ENCODE results near the gene GALNS.

The GALNS gene

DNA sequence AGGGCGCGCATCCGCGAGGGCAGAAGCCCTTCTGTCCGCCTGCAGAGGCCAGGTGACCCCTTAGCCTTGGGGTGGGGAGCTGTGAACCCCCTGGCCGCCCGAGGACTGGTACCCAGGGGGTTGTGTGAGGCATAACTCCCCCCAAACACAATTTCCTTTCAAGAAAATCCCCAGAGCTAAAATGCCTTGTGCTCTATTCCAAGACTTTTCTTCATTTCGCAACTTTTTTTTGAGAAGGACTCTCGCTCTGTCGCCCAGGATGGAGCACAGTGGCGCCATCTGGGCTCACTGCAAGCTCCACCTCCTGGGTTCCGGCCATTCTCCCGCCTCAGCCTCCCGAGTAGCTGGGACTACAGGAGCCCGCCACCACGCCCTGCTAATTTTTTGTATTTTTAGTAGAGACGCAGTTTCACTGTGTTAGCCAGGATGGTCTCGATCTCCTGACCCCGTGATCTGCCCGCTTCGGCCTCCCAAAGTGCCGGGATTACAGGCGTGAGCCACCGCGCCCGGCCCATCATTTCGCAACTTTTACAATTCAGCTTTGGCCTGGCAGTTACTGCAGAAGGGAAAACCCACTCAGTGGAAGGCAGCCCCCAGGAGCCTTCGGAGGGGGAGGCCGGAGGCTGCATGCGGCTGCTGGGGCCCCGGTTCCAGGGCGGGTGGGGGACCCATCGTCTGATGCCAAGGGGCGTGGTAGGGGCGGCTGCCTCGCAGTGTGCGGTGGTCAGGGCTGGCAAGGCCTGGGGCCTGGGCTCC is 44.1 kb downstream of the GALNS start:
- in situ Hi-C loops (cut with MboI; ENCODE audit: low sequenced_read_pairs): loop anchor here (10.0 to 25.0 kb wide), 3 partner anchors 352 to 750 kb away; partner anchors contain the start of genes RPL13 and ZNF778
- H3K27me3 ChIP-seq (ENCODE audit: low read depth): no peaks in the 10 kb centered on the region
- peak overlapping the region; percentile 66 for H3K4me3 ChIP-seq
- peak; percentile 24 to 63 for DNase-seq (ENCODE audit: low spot score in 2 of 2)
- H3K4me1 ChIP-seq: peaks cover 13% of the 10 kb centered on the region
- no peaks in the 10 kb centered on the region for H3K9me3 ChIP-seq
- peaks cover 33% of the 10 kb centered on the region for H3K36me3 ChIP-seq (replicated peaks)

DNA sequence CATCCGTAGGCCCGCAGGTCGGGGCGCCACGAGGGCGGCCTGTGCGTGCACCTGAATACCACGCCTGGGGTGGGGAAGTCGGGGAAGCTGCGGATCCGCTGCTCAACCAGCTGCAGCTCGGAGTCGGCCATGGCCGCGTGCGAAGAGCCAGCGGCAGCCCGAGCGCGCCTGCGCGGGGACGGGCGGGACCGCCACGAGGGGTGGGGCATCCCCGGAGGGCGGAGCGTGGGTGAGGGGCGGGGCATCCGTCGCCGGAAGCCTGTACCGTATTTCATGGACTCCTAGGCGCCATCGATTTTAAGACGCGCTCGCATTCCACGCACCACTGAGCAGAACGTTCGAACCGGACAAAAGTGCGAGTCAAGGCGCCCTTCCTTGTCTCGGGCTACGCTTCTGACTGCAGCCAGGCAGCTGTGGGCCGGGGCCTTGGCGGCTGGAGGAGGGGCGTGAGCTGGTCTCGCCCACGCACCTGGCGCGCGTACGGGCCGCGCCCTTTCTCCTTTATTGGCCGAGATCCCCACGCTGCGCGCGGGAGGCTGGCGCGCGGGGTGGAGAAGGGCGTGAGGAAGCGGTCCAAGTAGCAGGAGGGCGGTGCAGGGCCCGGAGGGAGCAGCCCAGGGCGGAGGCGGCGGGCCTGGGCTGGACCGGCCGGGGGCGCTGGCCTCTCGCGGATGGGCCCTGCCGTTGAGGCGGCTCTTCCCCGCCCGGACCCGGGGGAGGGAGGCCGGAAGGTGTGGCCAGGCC is 44.8 kb downstream of the GALNS start, which contains the start of gene APRT:
APRT (minus strand) TSS at position 160 of the 744 bp plus-strand sequence; CDS start at position 131, 29 bp downstream.
- Histone ChIP-seq H3K36me3 (replicated peaks) (peaks cover 41% of the 10 kb centered on the region), H3K27me3 (ENCODE audit: low read depth) (no peaks in the 10 kb centered on the region), H3K4me3 (peak within 1 kb of the TSS; percentile 66), H3K9me3 (no peaks in the 10 kb centered on the region), H3K4me1 (peaks cover 13% of the 10 kb centered on the region)
- DNase-seq (ENCODE audit: low spot score in 2 of 2): peak; percentile 84 to 96
- in situ Hi-C loops (cut with MboI; ENCODE audit: low sequenced_read_pairs): loop anchor here (10.0 to 25.0 kb wide), 3 partner anchors 353 to 750 kb away; partner anchors contain the start of genes RPL13 and ZNF778

DNA sequence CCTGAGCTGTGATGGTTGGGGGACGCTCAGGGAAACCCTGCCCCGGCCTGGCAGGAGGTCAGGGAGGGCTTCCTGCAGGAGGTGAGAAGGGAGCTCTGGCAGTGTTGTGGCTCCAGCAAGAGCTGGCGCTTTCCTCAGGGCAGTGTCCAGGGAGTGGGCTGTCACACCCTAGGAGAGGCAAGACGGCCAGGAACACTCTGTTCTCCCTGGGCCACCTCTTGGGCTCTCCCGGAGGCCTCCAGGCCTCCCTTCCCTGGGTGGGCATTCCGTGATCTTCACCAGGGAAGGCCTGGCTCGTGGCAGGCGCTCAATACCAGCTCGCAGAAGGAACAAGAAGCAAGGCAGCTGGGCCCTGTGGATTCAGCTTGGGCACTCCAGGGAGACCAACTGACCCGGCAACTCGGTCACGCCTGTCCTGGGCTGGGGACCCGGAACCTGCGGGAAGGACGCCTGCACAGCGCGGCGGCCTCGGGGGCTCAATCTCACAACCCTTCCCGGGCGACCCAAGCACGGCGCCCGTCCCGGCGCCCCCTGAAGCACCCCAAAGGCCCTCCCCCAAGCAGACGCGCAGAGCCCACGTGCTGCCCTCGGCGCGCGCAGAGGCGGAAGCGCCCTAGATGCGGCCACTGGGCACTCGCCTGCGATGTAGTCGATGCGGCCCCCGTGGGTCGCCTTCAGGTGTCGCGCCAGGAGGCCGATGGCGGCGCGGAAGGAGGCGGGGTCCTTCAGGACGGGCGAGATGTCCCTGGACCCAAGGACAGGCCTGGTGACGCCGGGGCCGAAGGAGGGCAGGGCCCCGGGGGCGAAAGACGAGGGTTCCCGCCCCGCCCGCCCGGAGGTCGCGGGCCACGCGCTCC is 45.6 kb downstream of the GALNS start:
- Histone ChIP-seq H3K9me3 (no peaks in the 10 kb centered on the region), H3K4me3 (peak overlapping the region; percentile 66), H3K27me3 (ENCODE audit: low read depth) (no peaks in the 10 kb centered on the region), H3K4me1 (peaks cover 13% of the 10 kb centered on the region), H3K36me3 (replicated peaks) (peaks cover 49% of the 10 kb centered on the region)
- peak; percentile 13 to 77 for DNase-seq (ENCODE audit: low spot score in 2 of 2)
- in situ Hi-C loops (cut with MboI; ENCODE audit: low sequenced_read_pairs): loop anchor here (10.0 to 25.0 kb wide), 3 partner anchors 354 to 751 kb away; partner anchors contain the start of genes RPL13 and ZNF778

DNA sequence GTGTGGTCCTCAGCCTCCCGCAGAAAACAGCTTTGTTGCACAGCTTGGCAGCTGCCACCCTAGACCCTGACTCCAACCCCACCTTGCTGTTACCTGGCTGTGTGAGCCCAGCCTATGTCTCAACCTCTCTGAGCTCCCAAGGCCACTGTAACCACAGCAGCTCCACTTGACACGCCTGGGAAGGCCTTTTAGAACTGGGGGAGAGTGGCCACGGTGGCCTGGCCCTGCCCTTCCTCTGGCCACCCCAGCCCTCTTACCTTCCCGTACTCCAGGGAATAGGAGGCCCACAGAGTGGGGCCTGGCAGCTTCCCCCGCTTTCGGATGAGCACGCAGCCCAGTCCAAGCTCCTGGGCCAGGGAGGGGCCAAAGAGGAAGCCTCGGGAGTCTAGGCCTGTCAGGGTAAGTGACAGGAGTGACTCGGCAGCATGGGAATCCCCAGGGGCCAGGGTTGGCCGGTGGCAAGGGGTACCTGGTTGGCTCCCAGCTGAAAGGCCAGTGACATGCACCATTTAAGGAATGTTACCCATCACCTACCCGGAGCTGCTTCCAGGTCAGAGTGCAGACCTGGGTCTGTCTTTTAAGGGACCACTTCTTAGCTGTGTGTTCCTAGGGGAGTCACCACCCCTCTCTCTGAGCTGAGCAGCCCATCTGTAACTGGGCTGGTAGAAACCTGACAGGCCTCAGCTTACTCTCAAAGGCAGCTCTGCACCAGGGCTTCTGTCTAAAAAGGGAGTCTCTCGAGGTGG is 46.4 kb downstream of the GALNS start:
- Histone ChIP-seq H3K4me1 (peaks cover 15% of the 10 kb centered on the region), H3K27me3 (ENCODE audit: low read depth) (no peaks in the 10 kb centered on the region), H3K4me3 (peak overlapping the region; percentile 66), H3K9me3 (no peaks in the 10 kb centered on the region), H3K36me3 (replicated peaks) (peaks cover 57% of the 10 kb centered on the region)
- in situ Hi-C loops (cut with MboI; ENCODE audit: low sequenced_read_pairs): loop anchor here (10.0 to 25.0 kb wide), 3 partner anchors 354 to 752 kb away; partner anchors contain the start of genes RPL13 and ZNF778
- peak; percentile 39 to 67 for DNase-seq (ENCODE audit: low spot score in 2 of 2)

DNA sequence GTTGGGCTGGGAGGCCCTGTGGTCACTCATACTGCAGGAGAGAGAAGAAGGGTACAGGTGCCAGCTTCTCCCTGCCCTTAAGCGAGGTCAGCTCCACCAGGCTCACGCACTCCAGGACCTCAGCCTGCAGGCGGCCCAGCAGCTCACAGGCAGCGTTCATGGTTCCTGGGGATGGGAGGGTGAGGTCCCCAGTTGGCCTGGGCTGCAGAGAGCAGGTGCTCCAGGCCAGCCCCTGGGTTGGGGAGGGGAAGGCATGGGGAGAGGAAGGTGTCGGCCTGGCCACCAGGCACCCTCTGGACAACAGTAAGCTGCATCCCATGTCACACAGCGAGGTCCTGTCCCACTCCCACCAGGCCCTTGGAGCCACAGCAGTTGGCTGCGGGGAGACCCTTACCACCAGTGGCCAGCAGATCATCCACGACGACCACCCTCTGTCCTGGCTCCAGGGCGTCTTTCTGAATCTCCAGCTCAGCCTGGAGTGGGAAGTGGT is 47.0 kb downstream of the GALNS start:
- peaks cover 63% of the 10 kb centered on the region for H3K36me3 ChIP-seq (replicated peaks)
- no peaks in the 10 kb centered on the region for H3K27me3 ChIP-seq (ENCODE audit: low read depth)
- in situ Hi-C loops (cut with MboI; ENCODE audit: low sequenced_read_pairs): loop anchor here (10.0 to 25.0 kb wide), 3 partner anchors 355 to 753 kb away; partner anchors contain the start of genes RPL13 and ZNF778
- peak overlapping the region; percentile 66 for H3K4me3 ChIP-seq
- H3K4me1 ChIP-seq: peaks cover 20% of the 10 kb centered on the region
- H3K9me3 ChIP-seq: no peaks in the 10 kb centered on the region
- DNase-seq (ENCODE audit: low spot score in 2 of 2): peak in 1 of 2 experiments; percentile 52

DNA sequence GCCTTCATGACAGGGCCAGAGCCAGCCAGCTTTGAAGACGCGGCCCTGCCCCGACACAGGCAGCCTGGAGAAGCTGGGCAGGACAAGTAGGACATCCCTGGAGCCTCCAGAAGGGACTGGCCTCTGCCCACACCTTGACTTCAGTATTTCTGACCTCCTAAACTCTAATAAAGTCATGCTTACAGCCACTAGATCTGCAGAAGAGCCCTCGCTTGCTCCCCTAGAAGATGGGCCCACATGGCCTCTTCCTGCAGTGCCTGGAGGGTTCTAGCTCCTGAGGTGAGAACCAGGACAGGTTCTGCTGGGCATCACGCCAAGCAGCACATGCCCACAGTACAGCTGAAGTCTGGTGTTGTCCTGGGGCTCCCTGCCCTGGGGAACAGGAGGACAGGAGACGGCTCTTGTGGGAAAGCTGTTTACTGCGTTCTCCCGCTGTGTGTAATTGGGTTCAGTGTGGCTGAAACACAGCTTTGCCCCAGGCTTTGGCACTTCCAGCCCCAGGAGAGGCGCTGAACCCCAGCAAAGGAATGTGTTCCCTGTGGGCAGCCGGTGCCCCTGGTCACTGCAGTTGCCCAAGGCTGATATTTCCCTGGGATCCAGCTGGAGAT is 47.6 kb downstream of the GALNS start:
- peak overlapping the region; percentile 66 for H3K4me3 ChIP-seq
- H3K36me3 ChIP-seq (replicated peaks): peaks cover 68% of the 10 kb centered on the region
- peaks cover 20% of the 10 kb centered on the region for H3K4me1 ChIP-seq
- no peaks in the 10 kb centered on the region for H3K27me3 ChIP-seq (ENCODE audit: low read depth)
- peak; percentile 14 to 45 for DNase-seq (ENCODE audit: low spot score in 2 of 2)
- in situ Hi-C loops (cut with MboI; ENCODE audit: low sequenced_read_pairs): loop anchor here (25.0 kb wide), 1 partner anchor 753 kb away; the partner anchor contains the start of gene RPL13
- H3K9me3 ChIP-seq: no peaks in the 10 kb centered on the region

DNA sequence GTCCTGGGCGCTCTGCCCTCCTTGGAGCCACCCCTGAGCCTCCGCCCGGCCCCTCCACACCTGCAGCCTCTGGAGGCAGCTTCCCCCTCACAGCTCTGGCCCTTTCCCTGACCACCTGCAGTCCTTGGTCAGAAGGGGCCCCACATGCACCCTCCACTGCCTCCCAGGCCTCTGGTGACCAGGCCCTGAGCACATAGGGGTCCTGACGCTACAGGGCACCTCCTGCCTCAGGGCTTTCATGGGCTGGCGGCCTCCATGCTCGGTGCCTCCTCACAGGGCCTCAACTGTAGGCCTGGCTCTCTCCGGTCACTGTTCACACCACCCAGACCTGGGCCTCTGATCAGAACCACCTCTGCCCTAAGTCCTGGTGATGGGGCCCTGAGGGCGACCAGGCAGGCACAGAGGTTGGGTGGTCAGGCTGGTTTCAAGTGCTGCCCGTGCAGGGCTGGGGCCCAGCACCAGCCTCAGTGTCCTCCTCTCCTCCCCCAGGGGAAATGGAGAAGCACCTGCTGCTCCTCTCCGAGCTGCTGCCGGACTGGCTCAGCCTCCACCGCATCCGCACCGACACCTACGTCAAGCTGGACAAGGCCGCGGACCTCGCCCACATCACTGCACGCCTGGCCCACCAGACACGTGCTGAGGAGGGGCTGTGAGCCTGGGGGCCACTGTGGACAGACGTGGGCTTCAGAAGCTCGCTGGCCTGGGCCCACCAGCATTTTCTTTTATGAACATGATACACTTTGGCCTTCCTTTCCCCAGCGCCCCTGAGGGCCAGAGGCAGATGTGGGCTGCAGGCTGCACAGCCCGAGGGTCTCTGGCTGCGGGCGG is 48.9 kb downstream of the GALNS start:
- no peaks in the 10 kb centered on the region for H3K27me3 ChIP-seq (ENCODE audit: low read depth)
- peaks cover 69% of the 10 kb centered on the region for H3K36me3 ChIP-seq (replicated peaks)
- in situ Hi-C loops (cut with MboI; ENCODE audit: low sequenced_read_pairs): loop anchor here (25.0 kb wide), 1 partner anchor 754 kb away; the partner anchor contains the start of gene RPL13
- no peak overlapping the region for H3K4me3 ChIP-seq
- H3K9me3 ChIP-seq: no peaks in the 10 kb centered on the region
- DNase-seq (ENCODE audit: low spot score in 2 of 2): peak in 1 of 2 experiments; percentile 33
- peaks cover 22% of the 10 kb centered on the region for H3K4me1 ChIP-seq

DNA sequence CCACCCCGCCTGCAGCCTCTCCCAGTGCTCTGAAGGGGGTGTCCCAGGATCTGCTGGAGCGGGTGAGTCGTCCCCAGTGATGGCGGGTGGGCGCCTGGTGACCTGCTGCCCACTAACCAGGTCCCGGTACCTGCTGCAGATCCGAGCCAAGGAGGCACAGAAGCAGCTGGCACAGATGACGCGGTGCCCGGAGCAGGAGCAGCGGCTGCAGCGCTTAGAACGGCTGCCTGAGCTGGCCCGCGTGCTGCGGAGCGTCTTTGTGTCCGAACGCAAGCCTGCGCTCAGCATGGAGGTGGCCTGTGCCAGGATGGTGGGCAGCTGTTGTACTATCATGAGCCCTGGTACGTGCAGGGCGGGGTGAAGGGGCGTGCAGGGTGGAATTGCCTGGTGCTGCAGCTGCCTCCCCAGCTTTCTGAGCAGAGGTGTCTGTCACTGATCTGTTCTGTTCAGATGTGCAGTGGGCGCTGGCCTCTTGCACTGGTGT is 49.6 kb downstream of the GALNS start:
- H3K4me1 ChIP-seq: peaks cover 18% of the 10 kb centered on the region
- peaks cover 69% of the 10 kb centered on the region for H3K36me3 ChIP-seq (replicated peaks)
- no peaks in the 10 kb centered on the region for H3K27me3 ChIP-seq (ENCODE audit: low read depth)
- DNase-seq (ENCODE audit: low spot score in 2 of 2): no peak
- H3K4me3 ChIP-seq: no peak overlapping the region
- no peaks in the 10 kb centered on the region for H3K9me3 ChIP-seq
- in situ Hi-C loops (cut with MboI; ENCODE audit: low sequenced_read_pairs): loop anchor here (25.0 kb wide), 1 partner anchor 755 kb away; the partner anchor contains the start of gene RPL13

DNA sequence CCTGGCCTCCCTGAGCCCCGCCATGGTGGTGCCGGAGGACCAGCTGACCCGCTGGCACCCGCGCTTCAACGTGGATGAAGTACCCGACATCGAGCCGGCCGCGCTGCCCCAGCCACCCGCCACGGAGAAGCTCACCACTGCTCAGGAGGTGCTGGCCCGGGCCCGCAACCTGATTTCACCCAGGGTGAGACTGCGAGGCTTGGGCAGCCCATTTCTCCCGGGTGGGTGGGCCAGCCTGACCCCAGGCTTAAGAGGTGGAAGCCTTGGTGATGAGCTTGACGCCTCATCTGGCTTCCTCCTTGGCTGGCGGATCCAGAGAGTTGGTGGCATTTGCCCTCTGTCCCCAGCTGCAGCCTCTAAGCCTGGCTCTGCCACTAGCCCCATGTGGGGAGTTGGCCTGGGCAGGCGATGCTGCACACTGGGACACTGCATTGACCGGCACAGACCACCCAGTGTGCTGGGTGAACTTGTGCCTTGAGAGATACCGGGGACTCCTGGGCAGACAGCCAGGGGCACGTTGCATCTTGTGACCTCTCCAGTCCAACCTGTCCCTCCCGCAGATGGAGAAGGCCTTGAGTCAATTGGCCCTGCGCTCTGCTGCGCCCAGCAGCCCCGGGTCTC is 50.1 kb downstream of the GALNS start:
- in situ Hi-C loops (cut with MboI; ENCODE audit: low sequenced_read_pairs): loop anchor here (25.0 kb wide), 1 partner anchor 756 kb away; the partner anchor contains the start of gene RPL13
- H3K36me3 ChIP-seq (replicated peaks): peaks cover 69% of the 10 kb centered on the region

DNA sequence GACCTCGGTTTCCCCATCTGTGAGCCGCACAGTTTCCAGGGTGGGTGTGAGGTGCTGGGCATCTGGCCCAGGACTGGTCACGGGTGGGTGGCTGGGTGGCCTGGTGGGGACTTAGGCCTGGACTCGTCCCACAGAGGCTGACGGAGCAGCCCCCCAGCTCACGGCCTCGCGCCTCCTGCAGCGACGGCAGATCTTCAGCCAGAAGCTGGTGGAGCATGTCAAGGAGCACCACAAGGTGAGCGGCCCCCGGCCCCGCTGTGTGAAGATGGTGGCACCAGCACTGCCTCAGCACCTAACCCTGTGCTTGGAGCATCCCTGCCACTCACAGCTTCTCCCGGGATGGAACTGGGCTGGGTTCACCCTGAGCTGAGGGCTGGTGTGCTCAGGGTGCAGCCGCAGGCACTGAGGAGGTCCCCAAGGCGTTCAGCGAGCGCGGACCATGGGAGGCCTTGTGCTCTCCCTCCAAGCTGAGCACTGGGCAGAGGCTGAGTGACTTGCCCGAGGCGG is 50.8 kb downstream of the GALNS start:
- Histone ChIP-seq H3K9me3 (no peaks in the 10 kb centered on the region), H3K36me3 (replicated peaks) (peaks cover 69% of the 10 kb centered on the region), H3K27me3 (ENCODE audit: low read depth) (no peaks in the 10 kb centered on the region), H3K4me1 (peaks cover 18% of the 10 kb centered on the region), H3K4me3 (peak overlapping the region; percentile 77; the same call in 1 of the 2 replicates)
- DNase-seq (ENCODE audit: low spot score in 2 of 2): no peak
- in situ Hi-C loops (cut with MboI; ENCODE audit: low sequenced_read_pairs): loop anchor here (25.0 kb wide), 1 partner anchor 756 kb away; the partner anchor contains the start of gene RPL13

More for the DNA sequence above, 50.1 kb downstream of the GALNS start:
- Histone ChIP-seq H3K4me1 (peaks cover 18% of the 10 kb centered on the region), H3K9me3 (no peaks in the 10 kb centered on the region), H3K27me3 (ENCODE audit: low read depth) (no peaks in the 10 kb centered on the region), H3K4me3 (no peak overlapping the region)
- DNase-seq (ENCODE audit: low spot score in 2 of 2): peak in 1 of 2 experiments; percentile 31

All from HAP-1 (cell line).